Neutrophil (primary cell): Measurements from ENCODE around the gene STXBP5.
"Not testable (repeated sequence)": the region's sequence is repeated elsewhere in the genome, so short reads cannot be mapped to it uniquely, and the experiment has no call there.

ENCODE experiments used
- H3K27ac ChIP-seq: fragments of 200-600 bp; sonication (generic); 2 replicates; pipeline ENCODE4 v1.5.1; 2016; ENCODE audit warnings: mild to moderate bottlenecking, moderate library complexity
- H3K27me3 ChIP-seq: fragments of 200-600 bp; sonication (generic); 2 replicates; pipeline ENCODE4 v1.6.0; 2016; ENCODE audit warnings: mild to moderate bottlenecking
- H3K36me3 ChIP-seq: fragments of 200-600 bp; sonication (generic); 2 replicates; pipeline ENCODE4 v1.5.1; 2017
- H3K4me1 ChIP-seq, 2 experiments: fragments of 200-600 bp in 1 of 2; sonication (generic) in 1 of 2; 1 replicate in 1 of 2; 2 replicates in 1 of 2; pipeline versions ENCODE4 v1.5.1 to v1.6.1; 2013 to 2016; ENCODE audit warnings: low read depth in 1 of 2, low read length in 1 of 2, mild to moderate bottlenecking in 1 of 2, moderate library complexity in 1 of 2; ENCODE audit not compliant: control insufficient read depth in 1 of 2, insufficient read depth in 1 of 2
- H3K4me3 ChIP-seq, 2 experiments: fragments of 200-600 bp in 1 of 2; sonication (generic) in 1 of 2; 1 replicate in 1 of 2; 2 replicates in 1 of 2; pipeline ENCODE4 v1.5.1; 2013 to 2016; ENCODE audit warnings: low read depth in 1 of 2, low read length in 1 of 2, mild to moderate bottlenecking in 1 of 2, moderate library complexity in 1 of 2
- H3K9me3 ChIP-seq: fragments of 200-600 bp; sonication (generic); 2 replicates; pipeline ENCODE4 v1.5.1; 2016
- TF ChIP-seq, protein P1 (sequence below): fragments of 200-600 bp; sonication (generic); IDR thresholded peaks from 2 replicates; pipeline ENCODE4 v1.5.1; 2016; ENCODE audit warnings: antibody characterized with exemption

Gene STXBP5

GRCh38 chr6:147246853-147247635 lies 42.8 kb downstream of the STXBP5 start:
- no peaks in the 10 kb centered on the region for H3K4me1 ChIP-seq
- H3K36me3 ChIP-seq, result peaks cover 70% of the 10 kb centered on the region
- H3K27me3 ChIP-seq, result no peaks in the 10 kb centered on the region
- no peaks in the 10 kb centered on the region for H3K9me3 ChIP-seq
- H3K4me3 ChIP-seq, result no peak overlapping the region
- TF ChIP-seq, protein P1, sequence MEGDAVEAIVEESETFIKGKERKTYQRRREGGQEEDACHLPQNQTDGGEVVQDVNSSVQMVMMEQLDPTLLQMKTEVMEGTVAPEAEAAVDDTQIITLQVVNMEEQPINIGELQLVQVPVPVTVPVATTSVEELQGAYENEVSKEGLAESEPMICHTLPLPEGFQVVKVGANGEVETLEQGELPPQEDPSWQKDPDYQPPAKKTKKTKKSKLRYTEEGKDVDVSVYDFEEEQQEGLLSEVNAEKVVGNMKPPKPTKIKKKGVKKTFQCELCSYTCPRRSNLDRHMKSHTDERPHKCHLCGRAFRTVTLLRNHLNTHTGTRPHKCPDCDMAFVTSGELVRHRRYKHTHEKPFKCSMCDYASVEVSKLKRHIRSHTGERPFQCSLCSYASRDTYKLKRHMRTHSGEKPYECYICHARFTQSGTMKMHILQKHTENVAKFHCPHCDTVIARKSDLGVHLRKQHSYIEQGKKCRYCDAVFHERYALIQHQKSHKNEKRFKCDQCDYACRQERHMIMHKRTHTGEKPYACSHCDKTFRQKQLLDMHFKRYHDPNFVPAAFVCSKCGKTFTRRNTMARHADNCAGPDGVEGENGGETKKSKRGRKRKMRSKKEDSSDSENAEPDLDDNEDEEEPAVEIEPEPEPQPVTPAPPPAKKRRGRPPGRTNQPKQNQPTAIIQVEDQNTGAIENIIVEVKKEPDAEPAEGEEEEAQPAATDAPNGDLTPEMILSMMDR, result no peak
- H3K27ac ChIP-seq, result no peak overlapping the region

- Histone ChIP-seq H3K27me3 (no peaks in the 10 kb centered on the region), H3K36me3 (peaks cover 64% of the 10 kb centered on the region), H3K27ac (peak overlapping the region; percentile 38), H3K9me3 (no peaks in the 10 kb centered on the region), H3K4me3 (no peak overlapping the region), H3K4me1 (no peaks in the 10 kb centered on the region)
- TF ChIP-seq, protein P1, result no peak
Observed at GRCh38 chr6:147248859-147249258, 44.6 kb downstream of the STXBP5 start.

GRCh38 chr6:147251072-147251471 lies 46.9 kb downstream of the STXBP5 start:
- TF ChIP-seq, protein P1, result no peak
- Histone ChIP-seq H3K4me1 (no peaks in the 10 kb centered on the region), H3K27me3 (no peaks in the 10 kb centered on the region), H3K36me3 (peaks cover 49% of the 10 kb centered on the region), H3K27ac (no peak overlapping the region), H3K4me3 (no peak overlapping the region), H3K9me3 (no peaks in the 10 kb centered on the region)

- not testable (repeated sequence) for H3K9me3 ChIP-seq
Observed at GRCh38 chr6:147254929-147255473, 50.8 kb downstream of the STXBP5 start.

DNA sequence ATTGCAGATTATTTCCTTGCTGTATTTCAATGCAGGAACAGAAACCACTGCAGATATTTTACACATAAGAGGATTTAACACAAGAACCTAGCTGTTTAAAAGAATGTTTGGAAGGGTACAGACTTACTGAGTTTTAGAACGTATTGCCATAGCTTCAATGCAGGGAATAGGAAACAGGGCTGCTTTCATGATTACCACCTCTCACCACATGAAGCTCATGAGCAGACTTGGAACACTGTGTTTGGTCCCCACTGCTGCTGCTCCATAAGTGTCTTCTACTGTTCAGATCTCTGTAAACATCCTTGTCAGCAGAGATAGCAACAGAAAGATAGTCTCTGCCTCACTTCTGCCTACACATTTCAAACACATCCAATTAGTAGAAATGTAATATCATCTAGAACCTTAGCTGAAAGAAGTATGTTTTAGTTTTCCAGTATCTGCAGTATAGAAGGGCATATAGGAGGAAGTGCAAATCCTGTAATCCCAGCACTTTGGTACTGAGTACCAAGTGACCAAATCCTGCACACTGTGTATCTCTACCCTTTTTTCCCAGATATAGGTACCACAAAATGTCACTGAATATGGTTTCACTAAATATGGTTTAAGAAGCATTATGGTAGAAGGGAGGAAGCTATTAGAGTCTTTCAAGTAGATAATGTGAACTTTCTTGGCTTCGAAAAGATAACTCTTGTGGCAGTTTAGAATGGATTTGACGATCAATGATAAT lies 51.9 kb downstream of the STXBP5 start:
- Histone ChIP-seq H3K36me3 (peaks cover 26% of the 10 kb centered on the region), H3K4me1 (no peaks in the 10 kb centered on the region), H3K4me3 (no peak overlapping the region), H3K27me3 (no peaks in the 10 kb centered on the region), H3K27ac (peak overlapping the region; percentile 59), H3K9me3 (no peaks in the 10 kb centered on the region)
- TF ChIP-seq, protein P1, result no peak

More at GRCh38 chr6:147254929-147255473, 50.8 kb downstream of the STXBP5 start:
- not testable (repeated sequence) for H3K4me1 ChIP-seq, H3K27me3 ChIP-seq, H3K4me3 ChIP-seq
- Histone ChIP-seq H3K27ac (peak overlapping the region; percentile 59), H3K36me3 (peaks cover 28% of the 10 kb centered on the region)

GRCh38 chr6:147257760-147258159 lies 53.5 kb downstream of the STXBP5 start:
- TF ChIP-seq, protein P1, result no peak
- Histone ChIP-seq H3K4me3 (no peak overlapping the region), H3K9me3 (no peaks in the 10 kb centered on the region), H3K27ac (no peak overlapping the region), H3K36me3 (peaks cover 14% of the 10 kb centered on the region), H3K27me3 (no peaks in the 10 kb centered on the region), H3K4me1 (no peaks in the 10 kb centered on the region)
